IMR-90 (cell line): ENCODE results near the gene CACNA1F. TPM values are rescaled to one million over a fixed set of nuclear protein-coding genes. Genes with fewer than 3 reads are reported as not detected.

Source experiments
- ATAC-seq: fragments of 200-7000 bp; cut with Tn5 transposase; 2 replicates; pipeline ENCODE4 v1.9.1; 2020; ENCODE audit warnings: low read depth, mild to moderate bottlenecking, moderate library complexity
- BruUV-seq: library from RNA; stranded (reverse); fragments of 400-500 nt; replicated peaks from 2 replicates; lab custom pipeline; 2021; lab: Mats Ljungman, UMichigan
- CTCF ChIA-PET: fragments of 300-600 bp; formaldehyde crosslinking; extraction: SDS; loops from one replicate; lab custom pipeline; 2021; ENCODE audit warnings: antibody characterized with exemption; lab: Yijun Ruan, JAX
- POLR2A ChIA-PET: fragments of 300-600 bp; sonication (Branson Sonifier 250); formaldehyde crosslinking; loops from one replicate; lab custom pipeline; 2022; ENCODE audit warnings: antibody characterized with exemption; ENCODE audit not compliant: unreplicated experiment; lab: Charles Lee
- DNase-seq: peaks from one replicate; pipeline ENCODE4 v3.0.0; 2013
- H2AFZ ChIP-seq: replicated peaks from 2 replicates; pipeline ENCODE3; 2013; ENCODE audit warnings: low read length, mild to moderate bottlenecking; ENCODE audit not compliant: poor library complexity
- H2AK5ac ChIP-seq: 2 replicates; pipeline ENCODE4 v1.6.1; 2013; ENCODE audit warnings: low read depth, low read length, inconsistent platforms
- H2AK9ac ChIP-seq: replicated peaks from 2 replicates; pipeline ENCODE3; 2013; ENCODE audit warnings: mild to moderate bottlenecking, low read depth, low read length, moderate library complexity; ENCODE audit not compliant: poor library complexity
- H2BK120ac ChIP-seq: 2 replicates; pipeline ENCODE4 v1.6.1; 2013; ENCODE audit warnings: low read depth, low read length, inconsistent platforms
- H2BK15ac ChIP-seq: 3 replicates; pipeline ENCODE4 v1.6.1; 2013; ENCODE audit warnings: low read depth, low read length, inconsistent platforms
- H2BK20ac ChIP-seq: 2 replicates; pipeline ENCODE4 v1.6.1; 2013; ENCODE audit warnings: low read depth, mild to moderate bottlenecking, inconsistent platforms, low read length, moderate library complexity
- H2BK5ac ChIP-seq: 2 replicates; pipeline ENCODE4 v1.6.1; 2013; ENCODE audit warnings: mild to moderate bottlenecking, low read depth, low read length, inconsistent platforms; ENCODE audit not compliant: poor library complexity, severe bottlenecking
- H3K14ac ChIP-seq: replicated peaks from 2 replicates; pipeline ENCODE4 v1.6.1; 2013; ENCODE audit warnings: low read depth, low read length, inconsistent platforms
- H3K18ac ChIP-seq: 2 replicates; pipeline ENCODE4 v1.6.1; 2013; ENCODE audit warnings: low read depth, low read length, control low read depth
- H3K23ac ChIP-seq: 2 replicates; pipeline ENCODE4 v1.6.1; 2013; ENCODE audit warnings: low read depth, low read length, inconsistent platforms
- H3K27ac ChIP-seq: 2 replicates; pipeline ENCODE4 v1.5.1; 2013; ENCODE audit warnings: mild to moderate bottlenecking, control low read depth, low read length; ENCODE audit not compliant: insufficient read depth
- H3K27me3 ChIP-seq: 2 replicates; pipeline ENCODE4 v1.6.1; 2013; ENCODE audit warnings: low read length; ENCODE audit not compliant: control insufficient read depth, insufficient read depth
- H3K36me3 ChIP-seq: 2 replicates; pipeline ENCODE4 v1.6.1; 2013; ENCODE audit warnings: low read length, mixed read lengths; ENCODE audit not compliant: control insufficient read depth, insufficient read depth
- H3K4ac ChIP-seq: 2 replicates; pipeline ENCODE4 v1.6.1; 2013; ENCODE audit warnings: low read depth, low read length, inconsistent platforms
- H3K4me1 ChIP-seq: 2 replicates; pipeline ENCODE4 v1.6.1; 2013; ENCODE audit warnings: low read length, mixed read lengths; ENCODE audit not compliant: control insufficient read depth, insufficient read depth
- H3K4me2 ChIP-seq: 2 replicates; pipeline ENCODE4 v1.6.1; 2013; ENCODE audit warnings: low read depth, mild to moderate bottlenecking, control low read depth, low read length, moderate library complexity
- H3K4me3 ChIP-seq: 2 replicates; pipeline ENCODE4 v1.5.1; 2013; ENCODE audit warnings: low read depth, mild to moderate bottlenecking, control low read depth, low read length, moderate library complexity; ENCODE audit not compliant: insufficient read depth
- H3K56ac ChIP-seq: 2 replicates; pipeline ENCODE4 v1.6.1; 2013; ENCODE audit warnings: low read length, inconsistent platforms; ENCODE audit not compliant: insufficient read depth; ENCODE audit errors: extremely low read depth
- H3K79me1 ChIP-seq, 2 experiments: 2 replicates each; pipeline ENCODE4 v1.6.1; 2013; ENCODE audit warnings: low read length in 2 of 2, inconsistent platforms in 1 of 2, low read depth in 1 of 2
- H3K9ac ChIP-seq: 2 replicates; pipeline ENCODE4 v1.6.1; 2013; ENCODE audit warnings: low read depth, low read length, control low read depth
- H3K9me1 ChIP-seq: 2 replicates; pipeline ENCODE4 v1.6.1; 2013; ENCODE audit warnings: low read length, inconsistent platforms; ENCODE audit not compliant: insufficient read depth
- H3K9me3 ChIP-seq: 2 replicates; pipeline ENCODE4 v1.6.1; 2013; ENCODE audit warnings: low read length; ENCODE audit not compliant: control insufficient read depth, insufficient read depth
- H4K20me1 ChIP-seq: 2 replicates; pipeline ENCODE4 v1.6.1; 2013; ENCODE audit warnings: low read length, inconsistent platforms; ENCODE audit not compliant: insufficient read depth
- H4K5ac ChIP-seq: 2 replicates; pipeline ENCODE4 v1.6.1; 2013; ENCODE audit warnings: mild to moderate bottlenecking, low read depth, low read length, control low read depth
- H4K8ac ChIP-seq, 2 experiments: 2 replicates each; pipeline ENCODE4 v1.6.1; 2013; ENCODE audit warnings: low read depth in 2 of 2, low read length in 2 of 2, control low read depth in 1 of 2, inconsistent platforms in 1 of 2
- H4K91ac ChIP-seq: 2 replicates; pipeline ENCODE4 v1.6.1; 2013; ENCODE audit warnings: low read depth, low read length, inconsistent platforms; ENCODE audit not compliant: insufficient read depth
- BHLHE40 ChIP-seq: fragments of 150-350 bp; IDR thresholded peaks from 2 replicates; pipeline ENCODE4 v1.6.1; 2016; ENCODE audit warnings: mild to moderate bottlenecking, low read depth, low read length
- CEBPB ChIP-seq: IDR thresholded peaks from 2 replicates; pipeline ENCODE4 v1.6.1; 2012; ENCODE audit warnings: low read depth, low read length, improper control_type of control experiment
- CHD1 ChIP-seq: IDR thresholded peaks from 2 replicates; pipeline ENCODE4 v1.6.1; 2012; ENCODE audit warnings: low read depth, low read length, improper control_type of control experiment
- CTCF ChIP-seq: conservative IDR thresholded peaks from 2 replicates; pipeline ENCODE4 v1.5.1; 2012; ENCODE audit warnings: mild to moderate bottlenecking, low read depth, low read length, improper control_type of control experiment
- ELK1 ChIP-seq: fragments of 150-350 bp; IDR thresholded peaks from 2 replicates; pipeline ENCODE4 v1.6.1; 2016; ENCODE audit warnings: low read depth, mild to moderate bottlenecking, low read length, moderate library complexity, borderline replicate concordance
- FOS ChIP-seq: fragments of 150-350 bp; IDR thresholded peaks from 2 replicates; pipeline ENCODE4 v1.6.1; 2016; ENCODE audit warnings: low read depth, low read length
- MAFK ChIP-seq: IDR thresholded peaks from 2 replicates; pipeline ENCODE4 v1.6.1; 2012; ENCODE audit warnings: low read depth, low read length, improper control_type of control experiment
- MAZ ChIP-seq: IDR thresholded peaks from 2 replicates; pipeline ENCODE4 v1.6.1; 2012; ENCODE audit warnings: low read depth, mild to moderate bottlenecking, low read length, improper control_type of control experiment, moderate library complexity, borderline replicate concordance
- MXI1 ChIP-seq: IDR thresholded peaks from 2 replicates; pipeline ENCODE4 v1.6.1; 2012; ENCODE audit warnings: low read depth, mild to moderate bottlenecking, low read length, moderate library complexity, borderline replicate concordance
- POLR2A ChIP-seq: IDR thresholded peaks from 2 replicates; pipeline ENCODE4 v1.6.1; 2012; ENCODE audit warnings: mild to moderate bottlenecking, low read depth, low read length
- RAD21 ChIP-seq: IDR thresholded peaks from 2 replicates; pipeline ENCODE4 v1.6.1; 2012; ENCODE audit warnings: low read length, improper control_type of control experiment
- RCOR1 ChIP-seq: IDR thresholded peaks from 2 replicates; pipeline ENCODE4 v1.6.1; 2012; ENCODE audit warnings: mild to moderate bottlenecking, low read length, improper control_type of control experiment; ENCODE audit not compliant: insufficient replicate concordance
- RFX5 ChIP-seq: IDR thresholded peaks from 2 replicates; pipeline ENCODE4 v1.8.0; 2012; ENCODE audit warnings: low read depth, mild to moderate bottlenecking, low read length, moderate library complexity
- SMC3 ChIP-seq: fragments of 150-350 bp; IDR thresholded peaks from 2 replicates; pipeline ENCODE4 v1.6.1; 2016; ENCODE audit warnings: low read depth, mild to moderate bottlenecking, antibody characterized with exemption, low read length, moderate library complexity
- WGBS, 2 experiments: methylation state at CpG; one replicate each; pipeline versions ENCODE4 v1.1.5 to v1.1.7; 2013; ENCODE audit warnings: missing lambda C conversion rate in 2 of 2; ENCODE audit not compliant: insufficient read length in 1 of 2; ENCODE audit errors: extremely low coverage in 2 of 2; 5-methylcytosine and 5-hydroxymethylcytosine counted together
- dilution Hi-C: fragments of 300-500 bp; cut with HindIII; formaldehyde crosslinking; loops from one replicate; pipeline ENCODE4 v1.14.3; 2018; ENCODE audit warnings: low sequenced_read_pairs; ENCODE audit not compliant: unreplicated experiment
- in situ Hi-C: fragments of 300-500 bp; cut with MboI; formaldehyde crosslinking; loops from 3 replicates; pipeline ENCODE4 v1.14.3; 2019; ENCODE audit warnings: low sequenced_read_pairs, inconsistent platforms, mixed read lengths
- intact Hi-C: fragments of 100-400 bp; cut with micrococcal nuclease; formaldehyde crosslinking; loops from 2 replicates; pipeline ENCODE4 v1.10.0; 2022
- polyA plus RNA-seq, 3 experiments: library from polyadenylated mRNA; depleted of rRNA; stranded (reverse); fragments of >200 nt; gene quantifications; 2 replicates each; pipeline ENCODE4 v1.2.3, GENCODE V29; 2012; ENCODE audit warnings: low replicate concordance in 1 of 3
- total RNA-seq: library from RNA; depleted of rRNA; stranded (reverse); fragments of >200 nt; gene quantifications from 2 replicates; pipeline ENCODE4 v1.2.3, GENCODE V29; 2012
- TF ChIP-seq, protein P1 (sequence below): fragments of 150-350 bp; IDR thresholded peaks from 2 replicates; pipeline ENCODE4 v1.6.1; 2017; ENCODE audit warnings: mild to moderate bottlenecking, antibody characterized with exemption, low read length, low read depth

CACNA1F gene
- total and polyA plus RNA-seq, 2 of the 4 experiments (the other 2 are of a cell fraction) = not detected

DNA sequence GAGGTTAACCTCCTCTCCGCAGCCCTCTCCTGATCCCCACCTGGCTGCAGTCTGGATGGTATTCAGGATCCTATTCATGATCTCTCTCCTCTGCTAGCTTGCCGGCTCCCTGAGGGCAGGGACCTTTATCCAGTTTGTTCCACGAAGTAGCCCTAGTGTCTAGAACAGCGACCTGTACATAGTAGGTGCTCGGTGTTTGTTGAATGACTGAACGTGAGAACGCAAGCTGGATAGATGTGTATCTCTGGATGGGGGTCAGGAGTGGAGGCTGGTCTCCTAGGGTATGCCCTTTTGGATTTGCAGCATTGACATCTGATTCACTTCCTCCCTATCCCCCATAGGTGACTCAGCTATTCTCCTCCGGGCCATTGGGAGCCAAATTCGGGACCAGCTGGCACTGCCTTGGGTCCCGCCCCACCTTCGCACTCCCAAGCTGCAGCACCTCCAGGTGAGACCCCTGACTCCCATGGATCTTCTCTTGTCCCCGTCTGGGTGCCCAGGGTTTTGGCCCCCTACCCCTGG lies 9.5 kb upstream of the CACNA1F start:
- dilution Hi-C loops (no loop called here), in situ Hi-C loops (no loop called here), intact Hi-C loops (no loop called here)
- TF ChIP-seq RAD21 (no peak), CTCF (no peak), MAZ (no peak), ELK1 (no peak), MXI1 (no peak), CEBPB (no peak), CHD1 (no peak), POLR2A (no peak), SMC3 (no peak), BHLHE40 (no peak), FOS (no peak), RFX5 (no peak), MAFK (no peak), RCOR1 (no peak)
- TF ChIP-seq, protein P1, sequence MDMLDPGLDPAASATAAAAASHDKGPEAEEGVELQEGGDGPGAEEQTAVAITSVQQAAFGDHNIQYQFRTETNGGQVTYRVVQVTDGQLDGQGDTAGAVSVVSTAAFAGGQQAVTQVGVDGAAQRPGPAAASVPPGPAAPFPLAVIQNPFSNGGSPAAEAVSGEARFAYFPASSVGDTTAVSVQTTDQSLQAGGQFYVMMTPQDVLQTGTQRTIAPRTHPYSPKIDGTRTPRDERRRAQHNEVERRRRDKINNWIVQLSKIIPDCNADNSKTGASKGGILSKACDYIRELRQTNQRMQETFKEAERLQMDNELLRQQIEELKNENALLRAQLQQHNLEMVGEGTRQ = no peak
- no peaks in the 10 kb centered on the region for H3K9me3 ChIP-seq
- ChIA-PET CTCF (no interaction called here), POLR2A (no interaction called here)
- no peak overlapping the region for H2AFZ ChIP-seq
- H3K36me3 ChIP-seq = peaks cover 7% of the 10 kb centered on the region; the same call in 1 of the 2 replicates
- no peaks in the 10 kb centered on the region; the same call in 1 of the 2 replicates for H3K27me3 ChIP-seq
- no peak for ATAC-seq
- no peak overlapping the region for H3K4ac ChIP-seq
- H2BK120ac ChIP-seq = no peak overlapping the region
- no peak overlapping the region for H3K27ac ChIP-seq
- WGBS, 2 experiments = 80% methylated on average over 2 of the region's 12 CpGs; no CpG with 5 or more reads in 1 of the 2 experiments
- no peak overlapping the region for H2AK5ac ChIP-seq
- no peak overlapping the region for H3K4me3 ChIP-seq
- no peak overlapping the region for H3K56ac ChIP-seq
- no peak overlapping the region for H3K18ac ChIP-seq
- H3K9ac ChIP-seq = no peak overlapping the region
- H2AK9ac ChIP-seq = peak overlapping the region; percentile 28
- no peak overlapping the region for H3K14ac ChIP-seq
- no peaks in the 10 kb centered on the region for H3K4me1 ChIP-seq
- no peak overlapping the region for H2BK5ac ChIP-seq
- no peak overlapping the region for H2BK15ac ChIP-seq
- DNase-seq = no peak
- no peak overlapping the region for H4K5ac ChIP-seq
- no peaks in the 10 kb centered on the region for H3K9me1 ChIP-seq
- H2BK20ac ChIP-seq = no peak overlapping the region
- no peak overlapping the region for H4K8ac ChIP-seq
- H3K23ac ChIP-seq = no peak overlapping the region
- H3K4me2 ChIP-seq = no peak overlapping the region
- H4K20me1 ChIP-seq = no peaks in the 10 kb centered on the region
- no peaks in the 10 kb centered on the region for H3K79me1 ChIP-seq
- no TSS peak for BruUV-seq
- no peak overlapping the region for H4K91ac ChIP-seq
